ENCODE data around the gene FBXW10B. TPM values are rescaled to one million over a fixed set of nuclear protein-coding genes. Genes with fewer than 3 reads are reported as not detected.

The FBXW10B gene
- total RNA-seq, 1 experiment from 2014 or later, result 0.30 TPM

Other genes starting within 250 kb of the FBXW10B start
- gene CDRT4, start 152.1 kb downstream of the FBXW10B start, total RNA-seq (2014; rRNA removed; shearing (Covaris generic)), result 0.59 TPM in 1 of 2 replicates, not detected in the other
- 12.4 and 13.2 TPM in 2 replicates for gene TVP23C, start 56.2 kb downstream of the FBXW10B start, total RNA-seq (2014; rRNA removed; shearing (Covaris generic))
- gene TRIM16, start 64.6 kb upstream of the FBXW10B start, total RNA-seq (2014; rRNA removed; shearing (Covaris generic)), result 39.0 and 44.3 TPM in 2 replicates
- 25.0 and 28.2 TPM in 2 replicates for gene ZNF286A, start 80.0 kb upstream of the FBXW10B start, total RNA-seq (2014; rRNA removed; shearing (Covaris generic))
- gene TBC1D26, start 112.6 kb upstream of the FBXW10B start, total RNA-seq (2014; rRNA removed; shearing (Covaris generic)), result not detected in 2 replicates

Measured in M059J (cell line).